Lower leg skin (tissue), 4 donors: ENCODE measurements around the gene ARL8B. TPM values are rescaled to one million over a fixed set of nuclear protein-coding genes. Genes with fewer than 3 reads are reported as not detected.
"Not testable (repeated sequence)": the region's sequence is repeated elsewhere in the genome, so short reads cannot be mapped to it uniquely, and the experiment has no call there.

Experiments used
- DNase-seq, 2 donors: peaks; one replicate each; pipeline ENCODE4 v3.0.0-alpha.2; 2019; ENCODE audit warnings: low spot score in 2 of 2
- H3K4me3 ChIP-seq: fragments of 200-600 bp; sonication (generic); 2 replicates; pipeline ENCODE4 v1.5.1; 2017; ENCODE audit warnings: mild to moderate bottlenecking, low read depth; ENCODE audit not compliant: poor library complexity, severe bottlenecking
- POLR2A ChIP-seq, 2 donors: fragments of 450-650 bp; IDR thresholded peaks; one replicate each; pipeline ENCODE4 v1.6.1; 2016 to 2017; ENCODE audit warnings: antibody characterized with exemption in 2 of 2, mild to moderate bottlenecking in 1 of 2, moderate library complexity in 1 of 2
- WGBS, 2 donors: methylation state at CpG; one replicate each; pipeline ENCODE4 v1.1.5; 2018; 5-methylcytosine and 5-hydroxymethylcytosine counted together
- intact Hi-C: fragments of 100-400 bp; cut with DNase I; formaldehyde crosslinking; loops from one replicate; pipeline ENCODE4 v1.15.0; 2023; ENCODE audit warnings: low total_unique reads
- total RNA-seq, 4 donors: library from RNA; depleted of rRNA; stranded (reverse); fragments of >200 nt; gene quantifications; one replicate each; pipeline ENCODE4 v1.1.0, GENCODE V29; 2016
- TF ChIP-seq, protein P1 (sequence below), 3 donors: fragments of 450-650 bp; IDR thresholded peaks; one replicate each; pipeline ENCODE4 v1.5.1; 2016; ENCODE audit warnings: antibody characterized with exemption in 3 of 3, mild to moderate bottlenecking in 3 of 3, moderate library complexity in 2 of 3

ARL8B gene
- 10 to 100 TPM; 62.1 to 90.5 (median 81.5) TPM for total RNA-seq

DNA sequence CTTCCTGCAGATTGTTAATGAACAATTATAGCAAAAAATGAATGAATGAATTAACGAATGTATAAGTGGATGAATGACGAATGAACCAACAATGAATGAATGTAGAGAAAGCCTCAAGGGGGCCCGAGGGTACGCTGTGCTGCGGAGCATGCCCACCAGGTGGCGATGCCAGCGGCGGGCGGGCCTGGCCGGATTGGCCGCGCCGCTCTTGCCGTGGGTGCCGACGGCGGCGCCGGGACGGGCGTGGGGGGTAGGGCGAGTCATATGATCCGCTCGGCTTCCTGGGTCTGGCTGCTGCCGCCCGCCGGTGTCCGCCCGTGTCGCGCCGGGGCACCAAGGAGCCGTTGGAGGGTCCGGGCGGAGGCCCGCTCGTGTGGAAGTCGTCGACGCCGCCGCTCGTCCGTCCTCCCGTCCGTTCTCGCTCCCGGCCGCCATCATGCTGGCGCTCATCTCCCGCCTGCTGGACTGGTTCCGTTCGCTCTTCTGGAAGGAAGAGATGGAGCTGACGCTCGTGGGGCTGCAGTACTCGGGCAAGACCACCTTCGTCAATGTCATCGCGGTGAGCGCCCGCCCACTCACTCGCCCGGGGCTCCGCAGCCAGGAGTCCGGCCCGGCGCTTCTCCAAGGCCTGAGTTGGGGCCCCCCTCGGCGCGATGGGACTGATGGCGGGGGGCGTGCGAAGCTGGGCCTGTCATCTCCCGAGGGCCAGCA lies at the start of gene ARL8B:
ARL8B (plus strand) TSS at position 263 of the 711 bp plus-strand sequence; CDS start at position 437, 174 bp downstream.
- intact Hi-C loops = no loop called here
- peak; percentile 88 to 98 for DNase-seq
- WGBS, 2 donors = 1% methylated on average over 45 to 60 of the region's 74 CpGs
- TF ChIP-seq, protein P1, sequence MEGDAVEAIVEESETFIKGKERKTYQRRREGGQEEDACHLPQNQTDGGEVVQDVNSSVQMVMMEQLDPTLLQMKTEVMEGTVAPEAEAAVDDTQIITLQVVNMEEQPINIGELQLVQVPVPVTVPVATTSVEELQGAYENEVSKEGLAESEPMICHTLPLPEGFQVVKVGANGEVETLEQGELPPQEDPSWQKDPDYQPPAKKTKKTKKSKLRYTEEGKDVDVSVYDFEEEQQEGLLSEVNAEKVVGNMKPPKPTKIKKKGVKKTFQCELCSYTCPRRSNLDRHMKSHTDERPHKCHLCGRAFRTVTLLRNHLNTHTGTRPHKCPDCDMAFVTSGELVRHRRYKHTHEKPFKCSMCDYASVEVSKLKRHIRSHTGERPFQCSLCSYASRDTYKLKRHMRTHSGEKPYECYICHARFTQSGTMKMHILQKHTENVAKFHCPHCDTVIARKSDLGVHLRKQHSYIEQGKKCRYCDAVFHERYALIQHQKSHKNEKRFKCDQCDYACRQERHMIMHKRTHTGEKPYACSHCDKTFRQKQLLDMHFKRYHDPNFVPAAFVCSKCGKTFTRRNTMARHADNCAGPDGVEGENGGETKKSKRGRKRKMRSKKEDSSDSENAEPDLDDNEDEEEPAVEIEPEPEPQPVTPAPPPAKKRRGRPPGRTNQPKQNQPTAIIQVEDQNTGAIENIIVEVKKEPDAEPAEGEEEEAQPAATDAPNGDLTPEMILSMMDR (IDR thresholded peaks at IDR 0.05) = peak in 2 of 3 donors; percentile 72 to 87
- TF ChIP-seq POLR2A (IDR thresholded peaks at IDR 0.05) = peak in 1 of 2 donors; percentile 23
- H3K4me3 ChIP-seq = peak within 1 kb of the TSS; percentile 100

DNA sequence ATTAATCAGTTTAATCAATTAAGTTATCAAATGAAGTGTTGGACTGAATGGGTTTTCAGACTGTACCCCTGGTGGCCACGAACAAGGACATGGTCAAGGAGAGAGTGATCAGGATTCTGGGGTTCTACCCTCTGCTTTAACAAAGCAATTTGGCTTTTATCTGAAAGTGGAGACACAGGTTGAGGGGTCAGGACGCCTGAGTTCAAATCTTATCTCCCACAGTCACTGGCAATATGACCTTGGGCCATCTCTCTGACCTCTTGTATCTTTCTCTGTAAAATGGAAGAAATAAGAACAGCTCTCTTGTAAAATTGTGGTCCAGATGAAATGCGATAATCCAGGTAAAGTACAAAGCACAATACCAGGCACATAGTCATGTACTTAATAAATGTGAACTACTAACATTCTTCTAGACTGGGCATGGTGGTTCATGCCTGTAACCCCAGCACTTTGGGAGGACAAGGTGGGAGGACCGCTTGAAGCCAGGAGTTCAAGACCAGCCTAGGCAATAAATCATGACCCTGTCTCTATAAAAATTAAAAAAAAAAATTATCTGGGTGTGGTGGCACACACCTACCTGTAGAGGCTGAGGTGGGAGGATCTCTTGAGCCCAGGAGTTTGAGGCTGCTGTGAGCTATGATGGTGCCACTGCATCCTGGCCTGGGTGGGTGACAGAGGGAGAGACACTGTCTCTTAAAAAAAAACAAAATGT lies 48.6 kb upstream of the ARL8B start:
- DNase-seq = no peak
- intact Hi-C loops = no loop called here
- no peak for TF ChIP-seq POLR2A (IDR thresholded peaks at IDR 0.05)
- TF ChIP-seq, protein P1 (IDR thresholded peaks at IDR 0.05) = no peak
- WGBS, 2 donors = 85 to 86% methylated on average over 4 of the region's 4 CpGs
- H3K4me3 ChIP-seq = no peak overlapping the region

DNA sequence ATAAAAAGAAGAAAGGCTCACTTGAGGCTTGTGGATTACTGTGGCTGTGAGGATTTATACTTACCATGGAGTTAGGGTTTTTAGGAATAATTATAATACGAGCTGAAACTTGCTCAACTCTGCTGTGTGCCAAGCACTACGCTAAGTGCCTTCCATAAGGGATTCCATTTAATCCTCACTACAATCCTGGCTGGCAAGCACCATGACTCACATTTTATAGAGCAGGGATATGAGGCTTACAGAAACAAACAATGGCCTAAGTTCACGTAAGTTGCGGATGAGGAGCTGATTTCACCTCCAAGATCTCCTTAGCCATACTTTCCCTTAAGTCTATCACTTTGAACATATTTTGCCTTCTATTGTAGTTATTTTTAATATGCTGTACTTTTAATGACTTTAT lies 43.9 kb upstream of the ARL8B start:
- intact Hi-C loops = no loop called here
- peak; percentile 25 to 46 for DNase-seq
- H3K4me3 ChIP-seq = no peak overlapping the region
- 51 to 57% methylated on average over 4 of the region's 4 CpGs for WGBS, 2 donors
- TF ChIP-seq, protein P1 (IDR thresholded peaks at IDR 0.05) = no peak
- TF ChIP-seq POLR2A (IDR thresholded peaks at IDR 0.05) = no peak

DNA sequence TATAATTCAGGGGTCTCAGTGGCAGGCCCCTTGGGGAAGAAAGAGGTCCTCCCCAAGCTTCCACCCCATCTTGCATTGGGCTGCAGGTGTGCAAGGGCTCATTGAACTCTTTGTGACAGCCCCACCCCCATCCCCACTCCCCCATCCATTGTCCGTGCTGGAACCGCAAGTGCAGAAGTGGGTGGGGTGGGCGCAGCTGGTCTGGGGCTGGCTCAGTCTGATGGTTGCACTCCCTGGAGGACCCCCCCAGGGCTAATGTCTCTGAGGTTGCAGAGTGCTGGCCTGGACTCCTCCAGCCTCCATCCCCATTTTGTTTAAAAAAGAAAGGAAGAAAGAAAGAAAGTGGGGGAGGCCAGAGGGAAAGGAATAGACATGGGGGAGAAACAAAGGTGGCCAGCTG lies 42.3 kb upstream of the ARL8B start:
- DNase-seq = peak in 1 of 2 donors; percentile 79
- intact Hi-C loops = no loop called here
- 83 to 97% methylated on average over 3 of the region's 3 CpGs for WGBS, 2 donors

DNA sequence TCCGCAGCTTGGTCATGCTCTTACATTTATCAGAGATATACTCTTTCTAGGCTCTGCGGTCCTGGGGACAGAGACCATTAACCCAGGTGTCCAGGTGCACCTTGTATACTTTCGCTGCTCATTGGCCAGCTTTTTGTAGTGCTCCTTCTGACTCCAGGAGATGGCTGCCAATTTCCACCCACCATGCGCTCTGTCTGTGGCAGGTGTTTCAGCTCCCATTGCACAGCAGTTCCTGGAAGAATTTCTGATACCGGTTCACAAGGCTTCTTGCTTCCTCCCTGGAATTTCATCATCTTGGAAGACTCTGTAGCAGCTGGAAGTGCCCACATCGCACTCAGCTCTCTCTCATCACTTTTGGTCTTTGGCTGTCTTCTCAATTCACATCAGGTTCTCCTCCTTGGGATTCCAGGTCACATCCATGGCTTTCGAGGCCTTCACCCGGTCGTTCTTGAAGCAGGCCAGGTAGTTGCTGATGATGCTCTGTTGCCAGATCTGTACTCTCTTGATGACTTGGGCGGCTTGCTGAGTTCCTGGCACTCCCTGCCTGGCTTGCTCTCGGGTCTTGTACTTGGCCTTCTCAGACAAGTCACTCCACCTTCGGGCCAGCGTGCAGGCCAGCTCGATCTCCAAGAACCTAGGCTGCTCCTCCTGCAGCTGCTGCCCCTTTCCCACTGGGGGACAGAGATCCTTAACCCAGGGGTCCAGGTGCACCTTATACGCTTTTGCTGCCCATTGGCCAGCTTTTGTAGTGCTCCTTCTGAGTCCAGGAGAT lies 41.1 kb upstream of the ARL8B start:
- H3K4me3 ChIP-seq = no peak overlapping the region
- intact Hi-C loops = no loop called here
- TF ChIP-seq, protein P1 (IDR thresholded peaks at IDR 0.05) = no peak
- TF ChIP-seq POLR2A (IDR thresholded peaks at IDR 0.05) = no peak
- WGBS, 2 donors = 88 to 90% methylated on average over 15 of the region's 15 CpGs
- no peak for DNase-seq

More for the DNA sequence above, 42.3 kb upstream of the ARL8B start:
- no peak overlapping the region for H3K4me3 ChIP-seq
- TF ChIP-seq POLR2A (IDR thresholded peaks at IDR 0.05) = no peak
- TF ChIP-seq, protein P1 (IDR thresholded peaks at IDR 0.05) = no peak

DNA sequence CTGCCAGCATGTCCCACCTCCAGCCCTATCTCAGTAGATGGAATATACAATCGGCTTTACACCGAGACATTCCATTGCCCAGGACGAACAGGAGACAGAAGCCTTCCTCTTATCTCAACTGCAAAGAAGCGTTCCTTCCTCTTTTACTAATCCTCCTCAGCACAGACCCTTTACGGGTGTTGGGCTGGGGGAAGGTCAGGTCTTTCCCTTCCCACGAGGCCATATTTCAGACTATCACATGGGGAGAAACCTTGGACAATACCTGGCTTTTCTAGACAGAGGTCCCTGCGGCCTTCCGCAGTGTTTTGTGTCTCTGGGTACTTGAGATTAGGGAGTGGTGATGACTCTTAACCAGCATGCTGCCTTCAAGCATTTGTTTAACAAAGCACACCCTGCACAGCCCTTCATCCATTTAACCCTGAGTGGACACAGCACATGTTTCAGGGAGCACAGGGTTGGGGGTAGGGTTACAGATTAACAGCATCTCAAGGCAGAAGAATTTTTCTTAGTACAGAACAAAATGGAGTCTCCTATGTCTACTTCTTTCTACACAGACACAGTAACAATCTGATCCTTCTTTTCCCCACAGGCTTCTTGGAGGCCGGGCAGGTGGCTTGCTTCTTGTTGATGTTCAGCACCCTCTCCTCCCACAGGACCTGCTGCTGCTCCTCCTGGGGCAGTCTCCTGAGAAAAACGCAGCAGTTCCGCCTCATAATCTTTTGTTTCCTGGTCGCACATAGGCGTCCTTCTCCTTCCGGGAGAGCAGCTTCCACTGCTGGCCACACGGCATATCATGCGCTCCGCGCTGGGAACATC lies 39.9 kb upstream of the ARL8B start:
- H3K4me3 ChIP-seq, intact Hi-C loops: not testable (repeated sequence)
- peak in 1 of 2 donors; percentile 60 for DNase-seq
- WGBS, 2 donors = 84 to 89% methylated on average over 18 of the region's 18 CpGs
